Transverse colon (tissue), 4 donors: ENCODE measurements around the gene CDPF1. TPM values are rescaled to one million over a fixed set of nuclear protein-coding genes. Genes with fewer than 3 reads are reported as not detected.

ENCODE experiments used
- DNase-seq: peaks from one replicate; pipeline ENCODE4 v3.0.0-alpha.2; 2019
- H3K27ac ChIP-seq, 4 donors: fragments of 200-600 bp; sonication (generic); 2 replicates each; pipeline ENCODE4 v1.5.1; 2016 to 2018; ENCODE audit warnings: inconsistent platforms in 4 of 4
- H3K27me3 ChIP-seq: fragments of 200-600 bp; sonication (generic); 2 replicates; pipeline ENCODE4 v1.5.1; 2017; ENCODE audit warnings: inconsistent platforms
- H3K36me3 ChIP-seq, 4 donors: fragments of 200-600 bp; sonication (generic); 2 replicates each; pipeline ENCODE4 v1.5.1; 2017 to 2019; ENCODE audit warnings: inconsistent platforms in 4 of 4
- H3K4me1 ChIP-seq, 4 donors: fragments of 200-600 bp; sonication (generic); 2 replicates each; pipeline ENCODE4 v1.5.1; 2017 to 2020; ENCODE audit warnings: inconsistent platforms in 4 of 4
- H3K4me3 ChIP-seq, 4 donors: fragments of 200-600 bp; sonication (generic); 1 replicate in 1 of 4; 2 replicates in 3 of 4; pipeline versions ENCODE4 v1.5.1 to v1.6.1; 2017 to 2019; ENCODE audit warnings: inconsistent platforms in 4 of 4
- H3K9me3 ChIP-seq, 2 donors: fragments of 200-600 bp; sonication (generic); 2 replicates each; pipeline ENCODE4 v1.5.1; 2017 to 2019; ENCODE audit warnings: inconsistent platforms in 2 of 2
- CTCF ChIP-seq, 5 experiments: fragments of 200-600 bp in 3 of 5; fragments of 450-650 bp in 2 of 5; sonication (generic) in 3 of 5; IDR thresholded peaks; 1 replicate in 2 of 5; 2 replicates in 3 of 5; pipeline ENCODE4 v1.5.1; 2016 to 2017; ENCODE audit warnings: antibody characterized with exemption in 5 of 5, inconsistent platforms in 3 of 5, mild to moderate bottlenecking in 2 of 5, moderate library complexity in 1 of 5
- EP300 ChIP-seq: sonication (generic); formaldehyde crosslinking; IDR thresholded peaks from one replicate; pipeline ENCODE4 v1.6.1; 2017; ENCODE audit warnings: antibody characterized with exemption, low read depth
- POLR2A ChIP-seq: fragments of 450-650 bp; IDR thresholded peaks from one replicate; pipeline ENCODE4 v1.6.1; 2016; ENCODE audit warnings: antibody characterized with exemption, mild to moderate bottlenecking, moderate library complexity
- POLR2AphosphoS5 ChIP-seq, 3 donors: sonication (generic); formaldehyde crosslinking; IDR thresholded peaks; one replicate each; pipeline ENCODE4 v1.6.1; 2016; ENCODE audit warnings: antibody characterized with exemption in 3 of 3
- whole genome bisulfite sequencing, 2 donors: methylation state at CpG; one replicate each; pipeline ENCODE4 v1.1.5; 2018; ENCODE audit warnings: low coverage in 1 of 2; 5-methylcytosine and 5-hydroxymethylcytosine counted together
- in situ Hi-C, 4 donors: fragments of 200-750 bp; cut with MboI; loops; one replicate each; pipeline versions ENCODE4 v1.15.0 to v1.15.1; 2017; ENCODE audit warnings: low sequenced_read_pairs in 3 of 4, low pct_ligation_motif_present in 1 of 4, low pct_unique_long_range_greater_than_20kb in 1 of 4
- intact Hi-C: fragments of 100-400 bp; cut with DNase I; formaldehyde crosslinking; loops from one replicate; pipeline ENCODE4 v1.15.1; 2023; ENCODE audit warnings: low total_unique reads
- total RNA-seq, 4 donors: library from RNA; depleted of rRNA; stranded (reverse); fragments of >200 nt; gene quantifications; one replicate each; pipeline ENCODE4 v1.1.0, GENCODE V29; 2016

The CDPF1 gene
- total RNA-seq, 4 donors from 2014 or later, result 8.2 to 11.9 (median 9.0) TPM; not detected in 1

GRCh38 chr22:46259374-46259773, 9.3 kb upstream of the CDPF1 start:
- DNase-seq, result no peak
- Histone ChIP-seq H3K4me3 (no peak overlapping the region), H3K27me3 (no peaks in the 10 kb centered on the region), H3K4me1 (peaks cover 3 to 16% (median 11%) of the 10 kb centered on the region in 4 donors), H3K36me3 (no peaks in the 10 kb centered on the region), H3K9me3 (no peaks in the 10 kb centered on the region), H3K27ac (no peak overlapping the region)
- WGBS, 2 donors, result 78 to 80% methylated on average over 11 to 12 of the region's 12 CpGs
- in situ Hi-C loops (no loop called here), intact Hi-C loops (loop anchor here (10.0 kb wide), 1 partner anchor 945 kb away; no protein-coding TSS in a partner anchor)
- TF ChIP-seq POLR2A (no peak), CTCF (IDR thresholded peaks at IDR 0.05) (no peak), EP300 (no peak), POLR2AphosphoS5 (IDR thresholded peaks at IDR 0.05) (no peak)

GRCh38 chr22:46256358-46256958, 6.4 kb upstream of the CDPF1 start:
- TF ChIP-seq EP300, result no peak
- TF ChIP-seq CTCF (IDR thresholded peaks at IDR 0.05), result no peak
- TF ChIP-seq POLR2AphosphoS5 (IDR thresholded peaks at IDR 0.05), result no peak
- no peak for TF ChIP-seq POLR2A
- in situ Hi-C loops (no loop called here), intact Hi-C loops (loop anchor here (10.0 kb wide), 1 partner anchor 942 kb away; no protein-coding TSS in a partner anchor)
- H3K9me3 ChIP-seq, result no peaks in the 10 kb centered on the region
- no peak overlapping the region for H3K4me3 ChIP-seq
- no peak overlapping the region for H3K27ac ChIP-seq
- no peaks in the 10 kb centered on the region for H3K27me3 ChIP-seq
- WGBS, 2 donors, result 77 to 87% methylated on average over 3 to 8 of the region's 8 CpGs
- no peaks in the 10 kb centered on the region for H3K36me3 ChIP-seq
- DNase-seq, result no peak
- peaks cover 0 to 2% (median under 1%) of the 10 kb centered on the region in 4 donors for H3K4me1 ChIP-seq

- H3K9me3 ChIP-seq, result no peaks in the 10 kb centered on the region
- WGBS, 2 donors, result 79 to 90% methylated on average over 9 of the region's 9 CpGs
- DNase-seq, result no peak
- intact Hi-C loops, result loop anchor here (10.0 kb wide), 1 partner anchor 937 kb away; no protein-coding TSS in a partner anchor
- peaks cover 0 to 21% (median 12%) of the 10 kb centered on the region in 4 donors for H3K4me1 ChIP-seq
- TF ChIP-seq EP300 (no peak), POLR2A (no peak), CTCF (IDR thresholded peaks at IDR 0.05) (no peak), POLR2AphosphoS5 (IDR thresholded peaks at IDR 0.05) (no peak)
- no peaks in the 10 kb centered on the region for H3K27me3 ChIP-seq
- no peak overlapping the region for H3K27ac ChIP-seq
- in situ Hi-C loops, result no loop called here
- H3K36me3 ChIP-seq, result no peaks in the 10 kb centered on the region
- H3K4me3 ChIP-seq, result no peak overlapping the region
Measured at GRCh38 chr22:46251816-46252380, 1.8 kb upstream of the CDPF1 start.

- Histone ChIP-seq H3K9me3 (no peaks in the 10 kb centered on the region), H3K4me1 (peaks cover 0 to 21% (median 12%) of the 10 kb centered on the region in 4 donors), H3K4me3 (peak overlapping the region in 2 of 4 donors; percentile 83 to 95), H3K27ac (peak overlapping the region; percentile 92 to 95 (median 94)), H3K36me3 (no peaks in the 10 kb centered on the region), H3K27me3 (no peaks in the 10 kb centered on the region)
- no peak for DNase-seq
- 72 to 84% methylated on average over 6 to 7 of the region's 7 CpGs for WGBS, 2 donors
- in situ Hi-C loops (no loop called here), intact Hi-C loops (loop anchor here (10.0 kb wide), 1 partner anchor 936 kb away; no protein-coding TSS in a partner anchor)
- TF ChIP-seq POLR2A, result no peak
Measured at GRCh38 chr22:46251266-46251665, 1.2 kb upstream of the CDPF1 start.
